GM12878 (cell line): ENCODE data around the gene ESPNL. TPM values are rescaled to one million over a fixed set of nuclear protein-coding genes. Genes with fewer than 3 reads are reported as not detected.

Source experiments
- ATAC-seq: fragments of 200-7000 bp; cut with Tn5 transposase; 3 replicates; pipeline ENCODE4 v1.9.1; 2020; ENCODE audit warnings: mild to moderate bottlenecking, moderate library complexity
- BruUV-seq: library from RNA; stranded (reverse); fragments of 400-500 nt; replicated peaks from 2 replicates; lab custom pipeline; 2021; lab: Mats Ljungman, UMichigan
- CTCF ChIA-PET: fragments of 300-600 bp; sonication (Branson Sonifier 250); formaldehyde crosslinking; extraction: SDS; loops from one replicate; lab custom pipeline; 2021; ENCODE audit warnings: inconsistent platforms; lab: Yijun Ruan, JAX
- POLR2A ChIA-PET: fragments of 350-600 bp; formaldehyde crosslinking; extraction: SDS; loops from one replicate; lab custom pipeline; 2021; ENCODE audit warnings: inconsistent platforms; lab: Charles Lee
- RAD21 ChIA-PET: fragments of 300-600 bp; sonication (Branson Sonifier 250); formaldehyde crosslinking; loops from one replicate; lab custom pipeline; 2023; ENCODE audit warnings: antibody characterized with exemption; ENCODE audit not compliant: unreplicated experiment; lab: Charles Lee
- SMC1A ChIA-PET: fragments of 300-600 bp; sonication (Branson Sonifier 250); formaldehyde crosslinking; loops from one replicate; lab custom pipeline; 2023; ENCODE audit not compliant: unreplicated experiment, uncharacterized antibody; lab: Charles Lee
- DNase-seq: peaks from one replicate; pipeline ENCODE4 v3.0.0-alpha.2; 2011; ENCODE audit warnings: low read depth, low spot score
- FAIRE-seq: peaks from 3 replicates; lab custom pipeline; 2011; peaks lifted over from hg19 to GRCh38; lab: Jason Lieb, UNC
- H2AFZ ChIP-seq: 2 replicates; pipeline ENCODE4 v1.6.0; 2011; ENCODE audit warnings: low read depth, low read length, control low read depth; ENCODE audit not compliant: control insufficient read depth
- H3K27ac ChIP-seq: 2 replicates; pipeline ENCODE4 v1.5.1; 2011; ENCODE audit warnings: control low read depth; ENCODE audit not compliant: control insufficient read depth, insufficient read depth
- H3K27me3 ChIP-seq, 2 experiments: replicated peaks in 1 of 2; 2 replicates each; pipeline versions ENCODE4 v1.6.0 to v1.6.1; 2011; ENCODE audit warnings: low read length in 1 of 2; ENCODE audit not compliant: control insufficient read depth in 2 of 2, insufficient read depth in 2 of 2
- H3K36me3 ChIP-seq, 2 experiments: 2 replicates each; pipeline ENCODE4 v1.5.1; 2011; ENCODE audit warnings: low read length in 1 of 2; ENCODE audit not compliant: control insufficient read depth in 2 of 2, insufficient read depth in 2 of 2
- H3K4me1 ChIP-seq: 2 replicates; pipeline ENCODE4 v1.6.1; 2011; ENCODE audit warnings: mild to moderate bottlenecking, low read length, moderate library complexity, mixed read lengths; ENCODE audit not compliant: control insufficient read depth, insufficient read depth
- H3K4me2 ChIP-seq: 2 replicates; pipeline ENCODE4 v1.6.0; 2011; ENCODE audit warnings: control low read depth; ENCODE audit not compliant: control insufficient read depth, insufficient read depth
- H3K4me3 ChIP-seq: fragments of 200-600 bp; sonication (generic); 2 replicates; pipeline ENCODE4 v1.5.1; 2016
- H3K79me2 ChIP-seq: 2 replicates; pipeline ENCODE4 v1.6.0; 2011; ENCODE audit warnings: low read length; ENCODE audit not compliant: control insufficient read depth, insufficient read depth
- H3K9ac ChIP-seq: 2 replicates; pipeline ENCODE4 v1.8.0; 2011; ENCODE audit warnings: low read length, control low read depth, mixed read lengths; ENCODE audit not compliant: control insufficient read depth, insufficient read depth
- H3K9me3 ChIP-seq: replicated peaks from 3 replicates; pipeline ENCODE4 v1.5.1; 2011; ENCODE audit warnings: mild to moderate bottlenecking, low read length; ENCODE audit not compliant: control insufficient read depth, insufficient read depth
- H4K20me1 ChIP-seq: 2 replicates; pipeline ENCODE4 v1.6.0; 2011; ENCODE audit not compliant: control insufficient read depth, insufficient read depth
- BCL3 ChIP-seq: IDR thresholded peaks from 2 replicates; pipeline ENCODE4 v1.6.1; 2011; ENCODE audit warnings: borderline replicate concordance, low read depth, mild to moderate bottlenecking, moderate library complexity, low read length; ENCODE audit not compliant: insufficient read depth, poor library complexity, severe bottlenecking
- CBX5 ChIP-seq: sonication (generic); IDR thresholded peaks from 2 replicates; pipeline ENCODE4 v1.6.1; 2016; ENCODE audit warnings: low read depth, moderate library complexity, mild to moderate bottlenecking, inconsistent platforms
- CEBPB ChIP-seq, 2 experiments: fragments of 150-350 bp in 1 of 2; IDR thresholded peaks; 2 replicates each; pipeline ENCODE4 v1.6.1; 2012 to 2014; ENCODE audit warnings: low read depth in 2 of 2, low read length in 2 of 2, borderline replicate concordance in 1 of 2, inconsistent platforms in 1 of 2
- EED ChIP-seq: sonication (generic); IDR thresholded peaks from 2 replicates; pipeline ENCODE4 v1.6.1; 2016; ENCODE audit warnings: antibody characterized with exemption, low read depth
- KAT2A ChIP-seq: conservative IDR thresholded peaks from 2 replicates; pipeline ENCODE4 v1.6.1; 2011; ENCODE audit warnings: low read depth, low read length; ENCODE audit not compliant: control insufficient read depth
- MEF2B ChIP-seq: fragments of 450-650 bp; IDR thresholded peaks from 2 replicates; pipeline ENCODE4 v1.6.1; 2018; ENCODE audit warnings: mild to moderate bottlenecking, moderate library complexity; ENCODE audit not compliant: partially characterized antibody, poor library complexity, severe bottlenecking
- NFYB ChIP-seq: IDR thresholded peaks from 2 replicates; pipeline ENCODE4 v1.6.1; 2011; ENCODE audit warnings: low read depth, mild to moderate bottlenecking, low read length, improper control_type of control experiment, moderate library complexity; ENCODE audit not compliant: insufficient read depth
- NKRF ChIP-seq: fragments of 450-650 bp; conservative IDR thresholded peaks from 2 replicates; pipeline ENCODE4 v1.6.1; 2017; ENCODE audit warnings: mild to moderate bottlenecking, moderate library complexity
- POLR2A ChIP-seq: IDR thresholded peaks from 2 replicates; pipeline ENCODE4 v1.6.1; 2011; ENCODE audit warnings: low read depth, mild to moderate bottlenecking, low read length
- RAD21 ChIP-seq: IDR thresholded peaks from 2 replicates; pipeline ENCODE4 v1.6.1; 2011; ENCODE audit warnings: mild to moderate bottlenecking, low read depth, low read length, moderate library complexity; ENCODE audit not compliant: insufficient read depth
- RUNX3 ChIP-seq: IDR thresholded peaks from 2 replicates; pipeline ENCODE4 v1.6.1; 2012; ENCODE audit warnings: low read length, inconsistent platforms
- SIX5 ChIP-seq: IDR thresholded peaks from 2 replicates; pipeline ENCODE4 v1.6.1; 2011; ENCODE audit warnings: mild to moderate bottlenecking, low read depth, low read length, moderate library complexity; ENCODE audit not compliant: severe bottlenecking
- SUZ12 ChIP-seq: fragments of 200-600 bp; sonication (generic); IDR thresholded peaks from one replicate; pipeline ENCODE4 v1.6.1; 2018; ENCODE audit warnings: antibody characterized with exemption, mild to moderate bottlenecking; ENCODE audit not compliant: unreplicated experiment
- ZBED1 ChIP-seq: IDR thresholded peaks from 2 replicates; pipeline ENCODE4 v1.6.1; 2016; ENCODE audit warnings: borderline replicate concordance
- WGBS: methylation state at CpG from one replicate; pipeline ENCODE4 v1.1.6; 2016; ENCODE audit warnings: low lambda C conversion rate; ENCODE audit not compliant: insufficient replicate concordance, insufficient coverage; ENCODE audit errors: missing lambda C conversion rate; 5-methylcytosine and 5-hydroxymethylcytosine counted together
- in situ Hi-C: fragments of 300-500 bp; cut with MboI; formaldehyde crosslinking; loops from 9 replicates; pipeline ENCODE4 v1.14.3; 2018; ENCODE audit warnings: mixed read lengths
- intact Hi-C: fragments of 100-400 bp; cut with micrococcal nuclease; formaldehyde crosslinking; loops from one replicate; pipeline ENCODE4 v1.14.2; 2022; ENCODE audit not compliant: unreplicated experiment
- polyA plus RNA-seq, 11 experiments: library from polyadenylated mRNA; depleted of rRNA in 4 of 11; unstranded in 6 of 11; stranded (reverse) in 5 of 11; fragments of >200 nt; fragmentation: Nextera tagmentation in 4 of 11; fragmentation: Illumina TruSeq in 1 of 11; extraction: Ambion mirVana in 4 of 11; extraction: Trizol in 1 of 11; gene quantifications; 1 replicate in 1 of 11; 2 replicates in 10 of 11; pipeline versions ENCODE4 v1.2.1 to v1.2.3, GENCODE V29; 2011 to 2016; ENCODE audit warnings: inconsistent platforms in 2 of 11, missing spikeins in 2 of 11, low read depth in 1 of 11
- total RNA-seq, 4 experiments: library from RNA; depleted of rRNA in 3 of 4; stranded (reverse); fragments of >200 nt in 3 of 4; fragmentation: Illumina TruSeq in 1 of 4; extraction: Trizol in 1 of 4; gene quantifications; 2 replicates each; pipeline versions ENCODE4 v1.2.1 to v1.2.3, GENCODE V29; 2013 to 2021
- TF ChIP-seq, protein P1 (sequence below): fragments of 450-650 bp; IDR thresholded peaks from 2 replicates; pipeline ENCODE4 v1.6.1; 2017; ENCODE audit warnings: mild to moderate bottlenecking, moderate library complexity

Gene ESPNL
- total and polyA plus RNA-seq, 10 of the 15 experiments (the other 5 are each of a cell fraction or from before 2014, with no cell fraction given), result 0.05 to 0.94 (median 0.36) TPM; not detected in 3

- ChIA-PET RAD21 (no interaction called here), CTCF (interaction anchor here (0.8 kb wide), 1 partner anchor 15 kb away, joined by 4 read pairs; no protein-coding TSS in a partner anchor), POLR2A (interaction anchor here (0.6 kb wide), 1 partner anchor 22 kb away, joined by 5 read pairs; no protein-coding TSS in a partner anchor), SMC1A (interaction anchor here (1.0 kb wide), 1 partner anchor 16 kb away, joined by 4 read pairs; no protein-coding TSS in a partner anchor)
- Histone ChIP-seq H2AFZ (no peak overlapping the region), H3K9me3 (peaks cover 4% of the 10 kb centered on the region; the same call in 2 of the 3 replicates), H3K4me2 (no peak overlapping the region), H3K36me3 (no peaks in the 10 kb centered on the region), H3K4me1 (no peaks in the 10 kb centered on the region), H3K79me2 (no peaks in the 10 kb centered on the region), H4K20me1 (no peaks in the 10 kb centered on the region), H3K27me3 (no peaks in the 10 kb centered on the region), H3K4me3 (no peak overlapping the region), H3K9ac (no peak overlapping the region), H3K27ac (no peak overlapping the region)
- peak; percentile 8; the same call in 1 of the 3 replicates for ATAC-seq
- BruUV-seq, result no TSS peak
- no peak for FAIRE-seq
- DNase-seq, result no peak
- intact Hi-C loops, result no loop called here
- in situ Hi-C loops, result no loop called here
- WGBS, result 57% methylated on average over 19 of the region's 19 CpGs
- TF ChIP-seq ZBED1, result no peak
- TF ChIP-seq RAD21, result no peak
- TF ChIP-seq MEF2B, result no peak
- no peak for TF ChIP-seq RUNX3
- no peak for TF ChIP-seq SIX5
- no peak for TF ChIP-seq NKRF
- TF ChIP-seq CEBPB (IDR thresholded peaks at IDR 0.05; ENCODE audit: borderline replicate concordance in 1 of 2, low read depth in 2 of 2, low read length in 2 of 2), result no peak
- no peak for TF ChIP-seq KAT2A
- TF ChIP-seq, protein P1, sequence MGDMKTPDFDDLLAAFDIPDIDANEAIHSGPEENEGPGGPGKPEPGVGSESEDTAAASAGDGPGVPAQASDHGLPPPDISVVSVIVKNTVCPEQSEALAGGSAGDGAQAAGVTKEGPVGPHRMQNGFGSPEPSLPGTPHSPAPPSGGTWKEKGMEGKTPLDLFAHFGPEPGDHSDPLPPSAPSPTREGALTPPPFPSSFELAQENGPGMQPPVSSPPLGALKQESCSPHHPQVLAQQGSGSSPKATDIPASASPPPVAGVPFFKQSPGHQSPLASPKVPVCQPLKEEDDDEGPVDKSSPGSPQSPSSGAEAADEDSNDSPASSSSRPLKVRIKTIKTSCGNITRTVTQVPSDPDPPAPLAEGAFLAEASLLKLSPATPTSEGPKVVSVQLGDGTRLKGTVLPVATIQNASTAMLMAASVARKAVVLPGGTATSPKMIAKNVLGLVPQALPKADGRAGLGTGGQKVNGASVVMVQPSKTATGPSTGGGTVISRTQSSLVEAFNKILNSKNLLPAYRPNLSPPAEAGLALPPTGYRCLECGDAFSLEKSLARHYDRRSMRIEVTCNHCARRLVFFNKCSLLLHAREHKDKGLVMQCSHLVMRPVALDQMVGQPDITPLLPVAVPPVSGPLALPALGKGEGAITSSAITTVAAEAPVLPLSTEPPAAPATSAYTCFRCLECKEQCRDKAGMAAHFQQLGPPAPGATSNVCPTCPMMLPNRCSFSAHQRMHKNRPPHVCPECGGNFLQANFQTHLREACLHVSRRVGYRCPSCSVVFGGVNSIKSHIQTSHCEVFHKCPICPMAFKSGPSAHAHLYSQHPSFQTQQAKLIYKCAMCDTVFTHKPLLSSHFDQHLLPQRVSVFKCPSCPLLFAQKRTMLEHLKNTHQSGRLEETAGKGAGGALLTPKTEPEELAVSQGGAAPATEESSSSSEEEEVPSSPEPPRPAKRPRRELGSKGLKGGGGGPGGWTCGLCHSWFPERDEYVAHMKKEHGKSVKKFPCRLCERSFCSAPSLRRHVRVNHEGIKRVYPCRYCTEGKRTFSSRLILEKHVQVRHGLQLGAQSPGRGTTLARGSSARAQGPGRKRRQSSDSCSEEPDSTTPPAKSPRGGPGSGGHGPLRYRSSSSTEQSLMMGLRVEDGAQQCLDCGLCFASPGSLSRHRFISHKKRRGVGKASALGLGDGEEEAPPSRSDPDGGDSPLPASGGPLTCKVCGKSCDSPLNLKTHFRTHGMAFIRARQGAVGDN, result no peak
- no peak for TF ChIP-seq SUZ12
- TF ChIP-seq EED, result no peak
- TF ChIP-seq CBX5, result no peak
- no peak for TF ChIP-seq NFYB
- no peak for TF ChIP-seq POLR2A
- TF ChIP-seq BCL3, result no peak
Measured at GRCh38 chr2:238124488-238125126, 24.5 kb downstream of the ESPNL start.
